GM19043 (cell line): Measurements from ENCODE around the gene ADAMTSL1.

Experiments
- ATAC-seq: cut with Tn5 transposase; IDR thresholded peaks from one replicate; pipeline ENCODE4 v1.9.1; 2021; ENCODE audit warnings: low read depth; ENCODE audit not compliant: unreplicated experiment

ADAMTSL1 gene

DNA sequence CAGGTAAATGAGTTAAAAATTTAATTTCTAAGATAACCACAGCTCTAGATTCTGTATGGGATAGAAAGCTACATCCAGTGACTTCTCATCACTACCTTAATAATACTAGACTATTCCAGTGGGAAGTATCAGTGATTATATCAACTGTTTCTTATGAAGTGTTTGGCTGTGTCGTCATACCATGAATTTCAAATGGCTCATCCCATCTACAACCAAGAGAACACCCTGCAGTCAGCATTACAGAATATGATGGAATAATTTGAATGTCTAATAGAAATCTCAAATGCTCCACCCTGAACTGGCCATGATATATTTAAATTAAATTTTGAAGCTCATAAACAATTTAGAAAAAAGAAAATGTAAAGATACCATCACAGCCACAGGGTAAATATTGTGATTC, 245.0 kb downstream of the ADAMTSL1 start:
- ATAC-seq: no peak

DNA sequence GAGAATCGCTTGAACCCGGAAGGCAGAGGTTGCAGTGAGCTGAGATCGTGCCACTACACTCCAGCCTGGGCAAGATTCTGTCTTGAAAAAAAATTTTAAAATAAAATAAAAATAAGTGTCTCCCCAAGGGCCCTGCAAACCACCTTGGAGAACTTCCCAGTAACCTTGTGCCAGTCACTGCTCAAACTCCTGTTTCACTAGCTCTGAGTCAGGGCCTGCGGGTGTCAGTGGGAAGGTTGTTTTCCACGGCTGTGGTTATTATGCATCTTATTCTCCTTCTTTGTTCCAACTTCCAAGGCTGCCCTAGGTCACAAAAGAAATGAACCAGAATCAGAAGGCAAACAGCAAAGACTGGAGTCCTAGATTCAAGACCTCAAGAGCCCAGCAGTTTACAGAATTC, 246.7 kb downstream of the ADAMTSL1 start:
- no peak for ATAC-seq

DNA sequence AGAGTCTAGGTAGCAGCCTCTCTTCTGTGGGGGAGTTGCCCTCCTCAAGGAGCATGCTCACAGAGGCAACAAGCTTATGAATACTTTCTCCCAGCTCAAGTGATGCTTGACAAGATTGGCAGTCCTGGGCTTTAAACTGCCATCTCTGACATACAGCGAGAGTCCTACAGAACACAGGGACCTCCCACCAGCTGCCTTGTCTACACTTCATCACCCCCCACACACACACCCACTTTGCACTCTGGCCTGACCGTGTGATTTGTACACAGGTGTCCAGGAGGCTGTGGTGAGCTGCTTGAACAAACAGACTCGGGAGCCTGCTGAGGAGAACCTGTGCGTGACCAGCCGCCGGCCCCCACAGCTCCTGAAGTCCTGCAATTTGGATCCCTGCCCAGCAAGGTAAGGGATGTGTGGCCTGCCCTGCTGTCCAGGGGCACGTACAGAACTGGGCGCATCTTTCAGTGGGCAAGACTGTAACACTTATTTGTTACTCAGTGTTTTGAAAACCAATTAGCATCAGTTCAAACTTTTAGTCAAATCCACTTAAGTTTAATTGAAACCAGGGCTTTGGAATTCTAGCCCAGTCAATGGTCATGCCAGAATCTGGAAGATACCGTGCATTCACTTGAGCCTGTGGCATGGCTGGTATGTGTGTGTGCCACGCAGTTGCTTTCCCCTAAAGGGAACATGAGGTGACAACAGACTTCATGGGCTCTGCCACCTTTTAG, 247.5 kb downstream of the ADAMTSL1 start:
- no peak for ATAC-seq

DNA sequence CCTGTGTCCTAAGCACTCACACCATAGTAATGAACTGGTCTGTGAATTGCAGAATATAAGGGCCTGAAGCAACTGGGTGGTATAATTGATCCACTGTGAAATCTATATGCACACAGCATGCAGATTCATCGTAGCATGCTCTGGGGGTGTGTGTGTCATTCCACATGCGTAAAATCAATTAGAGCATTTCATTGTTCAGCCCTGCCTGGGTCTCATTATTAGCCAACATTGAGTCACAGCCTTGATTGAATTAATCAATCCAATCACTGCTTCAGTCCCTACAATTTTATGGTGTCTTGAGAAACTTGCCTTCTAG, 248.0 kb downstream of the ADAMTSL1 start:
- no peak for ATAC-seq

DNA sequence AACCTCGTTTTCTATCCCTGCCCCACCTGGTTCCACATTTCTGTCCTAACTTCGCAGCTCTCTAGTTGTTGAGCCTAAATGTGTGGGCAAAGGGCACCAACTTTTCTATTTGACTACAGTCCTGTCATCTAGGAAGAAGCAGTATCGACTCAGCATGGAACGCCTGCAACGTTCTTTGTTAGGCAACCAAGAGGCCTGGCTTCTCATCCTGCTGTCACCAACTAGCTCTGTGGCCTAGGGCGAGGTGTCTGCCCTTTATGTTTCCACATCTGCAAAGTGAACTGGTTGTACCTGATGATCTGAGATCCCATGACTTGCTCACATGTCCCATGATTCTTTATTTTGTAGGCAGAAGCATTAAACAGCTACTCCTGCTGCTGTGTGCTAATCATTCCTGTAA, 248.9 kb downstream of the ADAMTSL1 start:
- no peak for ATAC-seq

DNA sequence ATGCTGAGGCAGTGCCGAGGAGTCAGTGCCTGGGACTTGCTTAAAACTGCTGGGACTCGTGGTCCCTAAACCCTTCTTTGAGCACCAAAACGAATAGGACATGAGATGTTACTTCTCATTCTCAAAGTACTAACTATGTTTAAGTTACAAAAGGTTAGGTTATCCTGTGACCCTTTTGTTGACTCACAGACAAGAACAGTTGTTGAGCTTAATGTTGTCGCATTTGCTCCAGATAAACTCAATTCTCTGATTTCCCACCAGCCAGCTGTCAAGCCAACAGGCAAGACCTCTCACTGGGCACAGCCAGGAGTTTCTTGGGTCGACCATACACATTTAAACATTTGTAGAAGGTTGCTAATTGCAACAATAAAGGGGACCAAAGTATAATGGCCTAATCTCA, 249.4 kb downstream of the ADAMTSL1 start:
- no peak for ATAC-seq

DNA sequence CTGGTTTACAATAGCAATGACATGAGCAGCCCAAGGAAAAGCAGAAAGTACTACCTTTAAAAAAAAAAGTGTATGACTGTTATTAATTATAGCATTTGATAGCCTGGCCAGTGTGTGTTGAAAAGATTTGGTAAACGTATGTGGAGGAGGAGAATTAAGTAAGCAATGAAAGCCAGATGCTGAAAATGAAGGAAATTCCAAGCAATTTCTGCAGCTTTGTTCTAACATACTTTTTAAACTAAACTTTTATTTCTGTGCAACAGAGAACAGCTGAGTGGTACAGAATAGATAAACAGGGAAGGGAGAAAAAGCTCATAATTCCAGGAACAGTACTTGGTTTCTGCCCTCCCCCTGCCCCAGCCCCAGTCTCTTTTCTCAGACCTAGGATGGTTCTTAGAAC, 252.6 kb downstream of the ADAMTSL1 start:
- ATAC-seq: no peak

DNA sequence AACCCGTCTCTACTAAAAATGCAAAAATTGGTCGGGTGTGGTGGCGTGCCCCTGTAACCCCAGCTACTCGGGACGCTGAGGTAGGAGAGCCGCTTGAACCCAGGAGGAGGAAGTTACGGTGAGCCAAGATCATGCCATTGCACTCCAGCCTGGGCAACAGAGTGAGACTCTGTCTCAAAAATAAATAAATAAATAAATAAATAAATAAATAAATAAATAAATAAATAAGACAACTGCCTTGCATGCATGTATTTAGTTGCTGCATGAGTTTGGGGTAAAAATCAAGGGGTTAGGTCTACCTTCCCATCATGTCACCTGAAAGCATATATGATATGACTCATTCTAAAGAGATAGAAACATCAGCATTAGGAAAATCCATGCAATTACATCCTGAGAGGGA, 254.0 kb downstream of the ADAMTSL1 start:
- ATAC-seq: no peak

DNA sequence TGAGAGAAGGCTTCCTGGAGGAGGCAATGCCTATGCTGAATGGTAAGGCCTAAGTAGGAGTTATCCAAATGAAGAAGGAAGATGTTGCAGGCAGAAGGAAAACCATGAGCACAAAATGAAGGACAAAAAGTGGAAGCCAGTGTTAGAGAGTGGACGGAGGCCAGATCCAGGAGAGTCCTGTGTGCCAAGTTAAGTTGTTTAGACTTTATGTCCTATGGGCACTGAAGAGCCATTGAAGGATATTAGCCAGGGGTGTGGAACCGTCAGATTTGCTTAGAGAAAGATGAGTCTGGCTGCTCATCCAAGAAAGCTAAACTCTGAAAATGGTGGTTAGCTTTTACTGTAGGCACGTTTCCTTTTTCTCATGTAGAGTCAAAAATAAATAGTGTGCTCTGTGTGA, 254.7 kb downstream of the ADAMTSL1 start:
- ATAC-seq: no peak

DNA sequence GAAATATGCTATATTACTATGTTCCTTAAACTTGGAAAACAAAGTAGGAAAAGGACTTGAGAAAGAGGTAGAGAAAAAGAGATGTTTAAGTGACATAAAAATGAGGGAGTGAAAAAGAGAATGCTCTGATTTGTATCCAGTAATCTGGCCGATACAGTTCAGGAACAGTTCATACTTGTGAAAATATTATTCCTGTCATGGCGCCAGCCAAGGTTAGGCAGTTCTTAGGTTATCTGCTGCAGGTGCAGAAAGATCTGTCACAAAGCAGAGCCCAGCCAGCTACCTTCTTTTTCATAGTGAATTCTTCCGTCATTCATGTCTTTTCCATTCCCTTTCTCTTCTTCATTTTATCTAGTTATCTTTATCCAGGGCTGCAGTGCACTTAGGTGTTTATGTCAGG, 256.3 kb downstream of the ADAMTSL1 start:
- no peak for ATAC-seq

DNA sequence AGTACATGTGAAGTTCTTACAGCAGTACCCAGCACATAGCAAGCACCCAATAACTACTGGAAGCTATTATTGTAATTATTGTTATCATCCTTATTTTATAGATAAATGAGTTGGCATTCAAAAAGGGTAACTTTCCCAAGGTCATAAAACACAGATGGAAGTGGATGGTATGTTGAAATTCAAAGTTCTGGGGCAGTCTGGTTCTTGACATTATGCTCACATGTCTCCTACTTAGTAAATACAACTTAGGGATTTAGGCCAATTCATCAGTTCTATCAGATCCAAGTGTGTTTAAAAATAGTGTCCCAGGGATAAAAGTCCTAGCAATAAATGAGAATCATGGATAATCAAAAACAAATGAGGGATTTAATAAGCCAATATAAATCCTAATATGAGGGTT, 265.2 kb downstream of the ADAMTSL1 start:
- no peak for ATAC-seq

DNA sequence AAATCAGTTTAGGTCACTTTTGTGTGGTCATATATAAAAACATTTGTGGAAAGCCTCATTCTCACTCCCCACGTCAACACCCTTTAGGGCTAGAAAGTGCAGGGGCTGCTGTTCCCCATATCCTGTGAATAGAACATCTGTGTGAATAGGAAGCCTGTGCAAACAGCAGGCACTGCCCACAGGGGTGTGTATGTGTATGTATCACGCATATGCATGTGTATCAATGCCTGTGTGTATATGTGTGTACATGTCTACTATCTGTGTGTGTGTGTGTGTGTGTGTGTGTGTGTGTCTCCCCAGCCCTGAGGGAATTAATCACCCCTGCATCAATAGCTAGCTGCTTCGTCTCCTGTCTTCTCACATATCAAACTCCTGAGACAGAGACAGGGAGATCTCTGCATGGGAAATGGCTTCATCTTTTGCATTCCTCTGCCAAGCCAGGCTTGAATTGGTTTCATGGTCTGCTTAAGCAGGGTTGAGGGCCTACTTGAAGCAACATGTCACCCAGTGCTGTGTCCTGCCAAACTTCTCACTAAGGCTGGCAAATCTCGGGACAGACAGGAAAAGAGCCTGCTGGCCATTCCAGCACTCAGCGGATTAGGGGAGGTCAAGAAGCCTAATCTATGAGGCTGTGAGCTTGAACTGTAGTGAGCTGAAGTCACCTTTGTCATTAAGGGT, 265.8 kb downstream of the ADAMTSL1 start:
- no peak for ATAC-seq

DNA sequence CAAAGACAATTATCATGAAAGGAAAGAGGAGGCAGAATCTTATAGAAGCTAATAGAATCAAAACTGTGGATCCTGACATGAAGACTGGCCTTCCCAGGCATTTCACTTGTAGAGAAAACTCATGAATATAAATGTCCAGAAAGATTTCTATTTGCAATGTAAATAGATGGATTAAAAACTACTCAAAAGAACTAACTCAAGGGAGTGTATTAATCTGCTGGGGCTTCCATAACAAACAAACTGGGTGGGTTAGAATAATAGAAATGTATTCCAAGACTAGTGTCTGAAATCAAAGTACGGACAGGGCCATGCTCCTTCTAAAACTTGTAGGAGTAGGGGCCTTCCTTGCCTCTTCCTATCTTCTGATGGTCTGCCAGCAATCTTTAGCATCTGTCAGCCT, 267.4 kb downstream of the ADAMTSL1 start:
- ATAC-seq: no peak

DNA sequence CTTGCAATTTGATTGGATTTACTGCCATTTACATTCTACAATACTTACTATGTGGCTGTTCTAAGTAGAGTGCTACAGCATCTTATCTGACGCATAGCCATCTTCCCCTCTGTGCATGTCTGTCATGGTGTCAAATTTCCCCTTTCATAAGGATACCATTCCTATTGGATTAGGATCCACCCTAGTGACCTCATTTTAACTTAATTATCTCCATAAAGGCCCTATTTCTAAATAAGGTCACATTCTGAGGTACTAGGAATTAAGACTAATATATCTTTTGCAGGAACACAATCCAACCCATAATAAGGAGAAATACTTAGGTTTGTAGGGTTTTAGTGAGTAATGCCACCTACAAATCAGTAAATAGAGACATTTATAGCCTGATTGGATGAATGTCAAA, 268.0 kb downstream of the ADAMTSL1 start:
- no peak for ATAC-seq

DNA sequence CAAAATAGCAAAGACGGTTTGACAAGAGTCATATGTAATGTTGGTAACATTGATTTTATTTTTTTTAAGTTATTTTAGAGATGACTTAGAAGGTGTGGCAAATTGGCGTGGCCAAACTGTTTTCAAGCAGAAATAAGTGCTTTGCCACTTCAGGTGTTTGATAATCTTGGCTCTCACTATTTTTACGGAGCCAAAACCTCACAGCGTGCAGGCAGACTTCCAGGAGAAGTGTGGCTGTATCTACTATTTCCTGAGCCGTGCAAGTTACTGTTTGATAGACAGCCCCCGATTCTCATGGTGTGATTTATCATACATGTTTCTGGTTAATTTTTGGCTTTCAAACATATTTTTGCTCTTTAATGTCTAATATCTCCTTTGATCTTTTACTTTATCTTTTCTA, 269.5 kb downstream of the ADAMTSL1 start:
- no peak for ATAC-seq

DNA sequence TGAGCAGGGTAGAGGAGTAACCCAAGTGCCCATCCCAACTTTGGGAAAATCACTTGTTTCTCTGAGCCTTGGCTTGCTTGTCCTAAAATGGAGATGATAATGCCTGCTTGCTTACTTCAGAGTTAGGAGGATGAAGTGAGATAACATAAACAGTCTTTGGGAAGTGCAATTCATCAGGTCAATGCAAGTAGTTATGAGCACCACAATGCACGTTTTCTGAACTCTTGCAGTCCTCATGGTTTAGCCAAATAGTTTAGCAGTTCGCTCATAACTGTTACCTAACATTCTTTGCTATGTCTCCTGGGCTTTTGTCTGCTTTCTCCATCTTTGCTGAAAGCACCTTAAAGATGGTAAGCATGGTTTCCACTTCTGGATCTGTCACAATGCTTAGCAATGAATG, 270.0 kb downstream of the ADAMTSL1 start:
- no peak for ATAC-seq

DNA sequence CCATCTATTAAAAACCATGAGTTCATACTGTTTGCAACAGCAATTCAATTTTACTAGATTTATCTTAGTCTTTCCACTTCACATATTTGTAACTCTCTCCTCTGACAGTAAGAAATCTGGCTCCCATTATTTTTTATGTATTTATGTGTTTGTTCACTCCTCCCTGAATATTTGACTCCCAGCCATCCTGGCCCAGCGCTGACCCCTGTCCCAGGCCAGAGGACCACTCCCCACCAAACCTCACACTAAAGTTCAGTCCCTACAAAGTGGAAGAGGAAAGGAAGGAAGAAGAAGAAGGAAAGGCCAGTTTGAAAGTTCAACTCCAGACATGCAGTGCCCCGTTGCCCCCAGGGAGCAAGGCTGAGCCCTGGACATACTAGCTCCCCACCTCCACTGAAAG, 271.8 kb downstream of the ADAMTSL1 start:
- ATAC-seq: no peak

DNA sequence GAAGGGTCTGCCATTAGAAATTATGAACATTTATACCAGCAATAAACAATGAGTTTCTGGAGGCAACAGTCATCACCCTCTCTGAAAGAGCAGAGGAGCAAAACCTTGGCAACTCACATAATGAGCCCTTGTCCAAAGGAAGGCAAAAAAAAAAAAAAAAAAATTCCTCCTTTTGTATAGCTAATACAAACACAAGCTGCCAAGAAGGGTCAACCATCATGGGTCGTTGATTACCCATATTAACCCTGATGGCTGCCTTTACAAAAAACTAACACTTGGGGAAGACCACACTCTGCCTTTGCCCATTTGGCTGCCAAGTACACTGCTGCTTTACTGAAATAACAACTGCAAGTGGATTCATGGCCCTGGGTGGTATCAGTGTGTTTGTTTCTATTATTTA, 272.7 kb downstream of the ADAMTSL1 start:
- no peak for ATAC-seq

DNA sequence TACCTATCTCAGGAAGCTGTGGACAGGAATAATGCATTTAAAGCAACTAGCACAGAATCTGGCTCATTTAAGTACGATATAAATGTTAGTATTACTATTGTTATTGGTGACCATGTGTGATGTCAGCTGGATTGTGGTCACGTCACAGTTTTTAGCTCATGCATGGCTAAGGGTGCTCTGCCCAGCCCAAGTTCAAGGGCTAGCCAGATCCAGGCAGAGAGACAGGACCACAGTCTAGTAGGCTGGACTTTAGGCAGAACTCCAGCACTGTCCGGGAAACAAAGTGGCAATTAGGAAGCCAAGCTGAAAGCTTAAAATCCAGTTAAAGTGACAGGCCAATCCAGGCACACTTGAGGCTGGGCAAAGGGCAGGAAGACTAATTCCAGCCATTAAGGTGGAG, 273.6 kb downstream of the ADAMTSL1 start:
- ATAC-seq: no peak

DNA sequence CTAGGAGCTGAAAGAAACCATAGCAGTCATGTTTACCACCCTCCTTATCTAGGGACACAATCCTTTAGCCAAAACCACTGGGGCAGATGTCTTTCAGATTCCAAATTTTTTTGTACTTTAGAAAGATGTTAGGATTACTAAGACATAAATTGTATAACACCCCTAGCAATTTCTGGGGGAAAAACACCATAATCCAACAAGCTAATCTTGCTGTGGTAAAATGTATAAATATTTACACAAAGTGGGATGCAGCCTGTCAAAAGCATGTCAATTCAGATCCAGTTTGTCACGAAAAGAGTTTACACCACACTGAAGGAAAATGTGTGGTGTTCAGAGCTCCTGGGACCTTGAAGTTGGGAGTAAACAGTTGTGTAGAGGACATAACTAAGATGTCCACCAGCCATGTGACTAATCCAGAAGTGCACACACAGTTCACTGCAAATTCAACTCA, 274.3 kb downstream of the ADAMTSL1 start:
- no peak for ATAC-seq

DNA sequence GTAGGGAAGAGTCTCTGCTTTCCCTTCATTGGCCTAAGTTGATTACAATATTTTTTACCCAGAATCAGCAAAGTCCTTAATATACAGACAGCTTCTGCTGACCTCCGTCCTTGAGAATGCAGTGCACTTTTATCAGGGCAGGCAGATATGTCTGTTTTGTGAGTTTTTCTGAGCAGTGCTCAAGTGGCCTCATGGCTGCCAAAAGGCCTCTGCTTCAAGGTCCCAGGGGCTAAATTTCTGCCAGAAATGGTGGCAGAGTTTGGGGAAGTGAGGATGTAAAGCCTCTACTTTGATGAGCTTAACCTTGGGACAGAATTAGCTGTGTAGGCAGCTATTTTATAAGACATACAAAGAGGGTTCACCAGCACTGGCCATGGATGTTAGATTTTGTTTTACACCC, 275.8 kb downstream of the ADAMTSL1 start:
- ATAC-seq: no peak

DNA sequence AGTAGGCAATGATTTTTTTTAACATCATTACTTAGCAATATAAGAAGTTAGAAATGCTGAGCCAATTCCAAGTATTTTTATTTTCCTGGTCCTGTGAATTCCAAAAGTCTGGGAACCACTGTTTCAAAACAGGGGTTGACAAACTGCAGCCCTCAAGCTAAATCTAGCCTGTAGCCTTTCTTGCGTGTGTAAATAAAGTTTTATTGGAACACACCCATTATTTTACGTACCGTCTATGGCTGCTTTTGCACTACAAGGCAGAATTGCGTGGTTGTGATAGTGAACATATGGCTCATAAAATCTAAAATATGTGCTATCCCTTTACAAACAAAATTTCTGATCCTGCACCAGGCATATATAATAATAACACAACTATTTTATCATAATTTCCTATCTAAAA, 280.0 kb downstream of the ADAMTSL1 start:
- ATAC-seq: no peak

DNA sequence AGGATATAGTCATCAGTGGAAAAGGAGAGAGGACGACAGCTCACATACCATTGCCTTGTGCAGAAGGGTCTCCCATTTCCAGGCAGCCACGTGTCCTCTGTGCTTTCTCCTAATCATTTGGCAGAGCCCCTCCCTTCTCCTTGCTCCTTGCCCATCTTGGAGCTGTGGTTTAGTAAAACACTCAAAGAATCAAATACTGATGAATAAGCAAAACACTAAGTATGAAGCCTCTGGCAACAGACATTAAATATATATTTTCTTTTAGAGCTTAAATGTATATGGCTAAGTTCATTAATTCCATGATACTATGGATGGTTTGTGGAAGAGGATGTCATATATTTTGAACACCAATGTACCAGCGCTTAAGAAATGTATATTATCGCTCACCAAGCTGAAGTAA, 280.6 kb downstream of the ADAMTSL1 start:
- no peak for ATAC-seq
